ENCODE results near the gene IL22RA1.

Gene IL22RA1

DNA sequence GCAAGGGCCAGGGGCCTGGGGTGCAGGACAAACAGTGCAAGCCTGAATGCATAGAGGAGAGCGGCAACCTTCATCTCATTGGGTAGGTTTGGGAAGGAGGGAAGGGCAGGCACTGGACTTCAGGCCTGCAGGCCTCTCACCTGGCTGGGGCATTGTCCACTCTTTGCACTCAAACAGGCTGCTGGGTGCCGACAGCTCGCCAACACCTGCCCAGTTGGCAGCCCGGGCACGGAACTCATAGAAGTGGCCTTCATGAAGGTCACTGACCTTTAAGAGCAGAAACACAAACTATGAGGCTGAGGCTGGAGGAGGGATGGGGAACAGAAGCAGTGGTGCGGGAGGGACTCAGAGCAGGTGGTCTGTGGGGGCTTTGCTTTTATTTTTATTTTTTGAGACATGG lies 61.8 kb downstream of the IL22RA1 start:
- H3K27ac ChIP-seq (ENCODE audit: low read depth, low read length), result no peak overlapping the region
- no peak overlapping the region for H3K4me3 ChIP-seq (ENCODE audit: low read length)
- H3K9ac ChIP-seq (ENCODE audit: low read length), result no peak overlapping the region
- H3K27me3 ChIP-seq (ENCODE audit: control insufficient read depth, insufficient read depth, low read length), result no peaks in the 10 kb centered on the region
- H3K36me3 ChIP-seq (ENCODE audit: control insufficient read depth, insufficient read depth, low read length), result no peaks in the 10 kb centered on the region
- H3K4me1 ChIP-seq (ENCODE audit: control insufficient read depth, insufficient read depth, low read length), result no peaks in the 10 kb centered on the region

DNA sequence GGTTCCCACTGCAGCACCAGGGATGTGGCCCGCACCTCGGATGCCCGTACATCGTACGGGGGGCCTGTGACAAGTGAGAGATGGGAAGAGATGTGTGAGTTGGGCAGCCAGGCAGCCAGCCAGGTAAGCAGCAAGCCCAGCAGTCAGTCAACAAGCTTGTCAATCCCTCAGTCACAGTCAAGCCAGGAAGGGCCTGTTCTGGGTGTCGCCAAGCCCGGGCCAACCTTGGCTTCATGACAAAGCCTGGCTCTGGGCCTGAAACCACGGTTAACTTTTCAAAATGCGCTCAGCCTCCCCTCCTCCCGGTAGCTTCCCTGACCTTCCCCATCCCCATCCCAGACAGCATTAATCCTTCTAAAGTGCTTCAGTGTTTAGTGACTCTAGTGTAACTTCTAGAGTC lies 62.8 kb downstream of the IL22RA1 start:
- Histone ChIP-seq H3K9ac (ENCODE audit: low read length) (no peak overlapping the region), H3K36me3 (ENCODE audit: control insufficient read depth, insufficient read depth, low read length) (no peaks in the 10 kb centered on the region), H3K4me3 (ENCODE audit: low read length) (no peak overlapping the region), H3K4me1 (ENCODE audit: control insufficient read depth, insufficient read depth, low read length) (no peaks in the 10 kb centered on the region), H3K27ac (ENCODE audit: low read depth, low read length) (no peak overlapping the region), H3K27me3 (ENCODE audit: control insufficient read depth, insufficient read depth, low read length) (no peaks in the 10 kb centered on the region)

DNA sequence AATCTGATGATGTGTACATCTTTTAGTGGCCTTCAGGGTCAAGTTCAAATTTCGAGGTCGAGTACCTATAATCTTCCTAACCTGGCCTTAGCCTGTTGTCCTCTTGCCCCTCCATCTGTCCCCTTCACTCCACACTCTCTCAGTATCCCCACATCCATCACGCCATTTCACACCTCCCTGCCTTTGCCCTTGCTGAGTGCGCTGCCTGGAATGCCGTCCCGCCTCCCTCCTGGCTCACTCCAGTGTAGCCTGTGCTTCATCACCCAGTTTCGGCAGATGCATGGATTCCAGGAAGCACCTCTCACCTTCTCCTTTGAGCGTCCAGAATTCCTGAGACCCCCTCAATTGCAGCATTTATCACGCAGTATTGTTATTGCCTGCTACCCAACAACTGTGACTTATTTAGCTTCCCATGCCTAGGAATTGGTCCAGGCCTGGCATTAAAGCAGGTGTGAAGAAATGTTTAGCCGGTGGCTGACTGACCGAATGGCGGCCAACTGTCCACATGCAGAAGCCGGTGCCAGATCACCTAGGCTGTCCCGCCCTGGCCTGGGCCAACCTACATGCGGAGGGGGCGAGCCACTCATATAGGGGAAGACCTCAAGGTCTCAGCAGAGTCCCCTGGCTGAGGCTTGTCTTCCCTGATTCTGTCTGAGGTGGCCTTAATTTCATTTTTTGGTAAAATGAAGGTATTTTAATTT lies 65.5 kb downstream of the IL22RA1 start:
- no peaks in the 10 kb centered on the region for H3K4me1 ChIP-seq (ENCODE audit: control insufficient read depth, insufficient read depth, low read length)
- H3K27me3 ChIP-seq (ENCODE audit: control insufficient read depth, insufficient read depth, low read length), result no peaks in the 10 kb centered on the region
- no peak overlapping the region for H3K4me3 ChIP-seq (ENCODE audit: low read length)
- no peak overlapping the region for H3K27ac ChIP-seq (ENCODE audit: low read depth, low read length)
- H3K9ac ChIP-seq (ENCODE audit: low read length), result no peak overlapping the region
- H3K36me3 ChIP-seq (ENCODE audit: control insufficient read depth, insufficient read depth, low read length), result no peaks in the 10 kb centered on the region

- Histone ChIP-seq H3K27ac (ENCODE audit: low read depth, low read length) (no peak overlapping the region), H3K4me1 (ENCODE audit: control insufficient read depth, insufficient read depth, low read length) (no peaks in the 10 kb centered on the region), H3K4me3 (ENCODE audit: low read length) (no peak overlapping the region), H3K27me3 (ENCODE audit: control insufficient read depth, insufficient read depth, low read length) (no peaks in the 10 kb centered on the region), H3K36me3 (ENCODE audit: control insufficient read depth, insufficient read depth, low read length) (no peaks in the 10 kb centered on the region), H3K9ac (ENCODE audit: low read length) (no peak overlapping the region)
These were observed 67.0 kb downstream of the IL22RA1 start for GRCh38 chr1:24075946-24076345.

DNA sequence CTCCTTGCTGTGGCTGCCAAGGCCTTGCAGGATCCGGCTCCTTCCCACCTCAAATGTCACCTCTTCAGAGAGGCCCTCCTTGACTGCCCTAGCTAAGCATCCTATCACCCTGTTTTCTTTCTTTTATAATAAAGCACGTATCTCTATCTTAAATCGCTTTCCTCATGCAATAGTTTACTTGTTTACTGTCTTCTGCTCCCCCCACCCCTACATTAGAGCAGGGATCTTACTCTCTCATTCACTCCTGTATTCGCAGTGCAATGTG lies 67.4 kb downstream of the IL22RA1 start:
- Histone ChIP-seq H3K27me3 (ENCODE audit: control insufficient read depth, insufficient read depth, low read length) (no peaks in the 10 kb centered on the region), H3K4me1 (ENCODE audit: control insufficient read depth, insufficient read depth, low read length) (no peaks in the 10 kb centered on the region), H3K4me3 (ENCODE audit: low read length) (no peak overlapping the region), H3K36me3 (ENCODE audit: control insufficient read depth, insufficient read depth, low read length) (no peaks in the 10 kb centered on the region), H3K27ac (ENCODE audit: low read depth, low read length) (no peak overlapping the region), H3K9ac (ENCODE audit: low read length) (no peak overlapping the region)

GRCh38 chr1:24074817-24075589 lies 67.9 kb downstream of the IL22RA1 start:
- H3K27ac ChIP-seq (ENCODE audit: low read depth, low read length), result no peak overlapping the region
- H3K4me1 ChIP-seq (ENCODE audit: control insufficient read depth, insufficient read depth, low read length), result no peaks in the 10 kb centered on the region
- no peaks in the 10 kb centered on the region for H3K36me3 ChIP-seq (ENCODE audit: control insufficient read depth, insufficient read depth, low read length)
- H3K4me3 ChIP-seq (ENCODE audit: low read length), result no peak overlapping the region
- H3K9ac ChIP-seq (ENCODE audit: low read length), result no peak overlapping the region
- H3K27me3 ChIP-seq (ENCODE audit: control insufficient read depth, insufficient read depth, low read length), result no peaks in the 10 kb centered on the region

DNA sequence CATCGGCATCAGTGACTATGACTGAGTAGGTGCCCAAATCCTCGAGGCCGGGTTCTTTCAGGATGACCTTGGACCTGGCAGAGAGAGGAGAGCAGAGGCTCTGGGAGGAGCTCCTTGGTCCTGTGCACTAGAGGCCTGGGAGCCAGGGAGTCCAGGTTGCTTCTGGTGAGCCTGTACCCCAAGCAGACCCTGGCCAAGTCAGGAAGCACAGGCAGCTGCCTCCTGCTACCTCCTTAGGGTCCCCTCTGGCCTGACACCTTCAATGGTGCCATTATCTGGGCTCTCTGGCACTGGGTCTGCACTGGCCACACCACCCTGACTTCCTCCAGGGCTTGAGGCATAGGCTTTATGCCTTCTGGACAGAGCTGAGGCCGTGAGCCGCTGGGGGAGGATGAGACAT lies 68.7 kb downstream of the IL22RA1 start:
- H3K4me1 ChIP-seq (ENCODE audit: control insufficient read depth, insufficient read depth, low read length), result no peaks in the 10 kb centered on the region
- H3K4me3 ChIP-seq (ENCODE audit: low read length), result no peak overlapping the region
- no peaks in the 10 kb centered on the region for H3K36me3 ChIP-seq (ENCODE audit: control insufficient read depth, insufficient read depth, low read length)
- no peaks in the 10 kb centered on the region for H3K27me3 ChIP-seq (ENCODE audit: control insufficient read depth, insufficient read depth, low read length)
- no peak overlapping the region for H3K27ac ChIP-seq (ENCODE audit: low read depth, low read length)
- no peak overlapping the region for H3K9ac ChIP-seq (ENCODE audit: low read length)

- Histone ChIP-seq H3K27ac (ENCODE audit: low read depth, low read length) (no peak overlapping the region), H3K27me3 (ENCODE audit: control insufficient read depth, insufficient read depth, low read length) (no peaks in the 10 kb centered on the region), H3K4me3 (ENCODE audit: low read length) (no peak overlapping the region), H3K9ac (ENCODE audit: low read length) (no peak overlapping the region), H3K4me1 (ENCODE audit: control insufficient read depth, insufficient read depth, low read length) (no peaks in the 10 kb centered on the region), H3K36me3 (ENCODE audit: control insufficient read depth, insufficient read depth, low read length) (no peaks in the 10 kb centered on the region)
These were observed 71.0 kb downstream of the IL22RA1 start for GRCh38 chr1:24071941-24072340.

GRCh38 chr1:24070821-24071393 lies 72.0 kb downstream of the IL22RA1 start:
- no peaks in the 10 kb centered on the region for H3K36me3 ChIP-seq (ENCODE audit: control insufficient read depth, insufficient read depth, low read length)
- no peak overlapping the region for H3K27ac ChIP-seq (ENCODE audit: low read depth, low read length)
- no peak overlapping the region for H3K9ac ChIP-seq (ENCODE audit: low read length)

DNA sequence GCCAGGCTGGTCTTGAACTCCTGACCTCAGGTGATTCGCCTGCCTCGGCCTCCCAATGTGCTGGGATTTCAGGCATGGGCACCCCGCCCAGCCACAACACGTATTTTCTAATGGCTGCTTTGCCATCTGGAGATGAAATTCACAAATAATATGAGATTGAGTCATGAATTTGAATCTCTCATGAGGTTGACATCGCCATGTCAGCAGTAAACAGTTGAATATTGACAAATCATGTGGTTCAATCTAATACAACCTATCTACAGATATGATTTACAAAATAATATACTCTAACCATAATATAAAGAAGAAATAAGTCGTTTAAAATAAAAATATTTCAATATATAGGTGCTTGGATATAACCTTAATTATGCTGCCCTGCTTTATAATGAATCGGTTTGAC lies 73.1 kb downstream of the IL22RA1 start:
- H3K27me3 ChIP-seq (ENCODE audit: control insufficient read depth, insufficient read depth, low read length), result no peaks in the 10 kb centered on the region

More at GRCh38 chr1:24070821-24071393, 72.0 kb downstream of the IL22RA1 start:
- no peak overlapping the region for H3K4me3 ChIP-seq (ENCODE audit: low read length)
- H3K27me3 ChIP-seq (ENCODE audit: control insufficient read depth, insufficient read depth, low read length), result no peaks in the 10 kb centered on the region
- H3K4me1 ChIP-seq (ENCODE audit: control insufficient read depth, insufficient read depth, low read length), result no peaks in the 10 kb centered on the region

More for the DNA sequence above, 73.1 kb downstream of the IL22RA1 start:
- no peak overlapping the region for H3K27ac ChIP-seq (ENCODE audit: low read depth, low read length)
- no peak overlapping the region for H3K9ac ChIP-seq (ENCODE audit: low read length)
- H3K36me3 ChIP-seq (ENCODE audit: control insufficient read depth, insufficient read depth, low read length), result no peaks in the 10 kb centered on the region
- H3K4me3 ChIP-seq (ENCODE audit: low read length), result no peak overlapping the region
- no peaks in the 10 kb centered on the region for H3K4me1 ChIP-seq (ENCODE audit: control insufficient read depth, insufficient read depth, low read length)
